CD4-positive, alpha-beta T cell treated with Interleukin-15 for 1 hour (primary cell): ENCODE measurements around the gene CSF3R.
A peak's percentile ranks its signal among the peaks of the same experiment; 100 is the strongest.
"Not testable (repeated sequence)": the region's sequence is repeated elsewhere in the genome, so short reads cannot be mapped to it uniquely, and the experiment has no call there.

ENCODE experiments used
- DNase-seq: peaks from one replicate; pipeline ENCODE4 v3.0.0-alpha.2; 2020

The CSF3R gene

GRCh38 chr1:36481091-36481490, 1.6 kb downstream of the CSF3R start:
- DNase-seq: no peak

- DNase-seq: no peak
Observed at GRCh38 chr1:36480161-36480560, 2.6 kb downstream of the CSF3R start.

- no peak for DNase-seq
Observed at GRCh38 chr1:36479505-36480051, 3.1 kb downstream of the CSF3R start.

GRCh38 chr1:36477615-36478014, 5.1 kb downstream of the CSF3R start:
- DNase-seq: not testable (repeated sequence)

- DNase-seq: no peak
Observed at GRCh38 chr1:36476945-36477344, 5.8 kb downstream of the CSF3R start.

GRCh38 chr1:36475910-36476604, 6.7 kb downstream of the CSF3R start:
- DNase-seq: no peak

GRCh38 chr1:36475341-36475740, 7.4 kb downstream of the CSF3R start:
- no peak for DNase-seq

- no peak for DNase-seq
Observed at GRCh38 chr1:36472656-36473055, 10.1 kb downstream of the CSF3R start.

GRCh38 chr1:36471830-36472641, 10.7 kb downstream of the CSF3R start:
- DNase-seq: no peak

GRCh38 chr1:36469163-36469562, 13.6 kb downstream of the CSF3R start:
- DNase-seq: no peak

- DNase-seq: no peak
Observed at GRCh38 chr1:36467700-36468455, 14.8 kb downstream of the CSF3R start.

- DNase-seq: no peak
Observed at GRCh38 chr1:36467027-36467410, 15.7 kb downstream of the CSF3R start.

GRCh38 chr1:36466370-36467026, 16.2 kb downstream of the CSF3R start:
- DNase-seq: no peak

GRCh38 chr1:36465731-36466369, 16.9 kb downstream of the CSF3R start:
- DNase-seq: no peak

GRCh38 chr1:36464605-36465393, 17.9 kb downstream of the CSF3R start:
- DNase-seq: no peak

- peak; percentile 93 for DNase-seq
Observed at GRCh38 chr1:36463803-36464604, 18.7 kb downstream of the CSF3R start, which contains the start of gene MRPS15. Gene MRPS15 (minus strand): TSS chr1:36464384. CDS start chr1:36464275, 109 bp downstream.

- DNase-seq: no peak
Observed at GRCh38 chr1:36463463-36463802, 19.3 kb downstream of the CSF3R start.

- DNase-seq: peak; percentile 44
Observed at GRCh38 chr1:36458910-36459309, 23.8 kb downstream of the CSF3R start.

GRCh38 chr1:36457691-36458090, 25.0 kb downstream of the CSF3R start:
- no peak for DNase-seq

GRCh38 chr1:36456391-36456928, 26.3 kb downstream of the CSF3R start:
- DNase-seq: no peak
